ENCODE results near the gene HGD.

DNA sequence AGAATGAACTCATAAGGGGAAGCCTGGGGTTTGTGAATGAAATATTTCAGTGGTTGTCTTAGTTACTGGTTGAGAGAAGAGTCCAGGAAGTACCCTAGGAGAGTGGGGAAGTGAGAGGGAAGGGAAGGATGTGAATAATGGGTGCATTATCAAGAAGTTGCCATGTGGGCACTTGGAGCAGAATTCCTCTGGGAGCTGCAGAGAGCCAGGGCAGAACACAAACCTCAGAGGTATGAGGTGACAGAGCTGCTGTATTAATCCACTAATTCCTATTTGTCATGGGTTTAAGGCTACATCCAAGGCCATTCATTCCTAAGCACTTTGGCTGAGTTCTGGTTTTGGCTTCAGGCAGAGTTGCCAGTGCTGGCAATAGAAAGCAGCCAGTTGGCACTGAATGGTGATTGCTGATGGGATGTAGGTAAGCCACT lies 56.9 kb downstream of the HGD start:
- TF ChIP-seq EP300 (IDR thresholded peaks at IDR 0.05; ENCODE audit: low read depth in 2 of 2, low read length in 2 of 2) (no peak), EP300 (CRISPR knock-in tag; IDR thresholded peaks at IDR 0.05; ENCODE audit: borderline replicate concordance) (no peak), ZFP41 (CRISPR knock-in tag; IDR thresholded peaks at IDR 0.05; ENCODE audit: borderline replicate concordance) (no peak), SIN3B (IDR thresholded peaks at IDR 0.05; ENCODE audit: low read length) (no peak), STAG1 (CRISPR knock-in tag; IDR thresholded peaks at IDR 0.05) (no peak), ZNF20 (CRISPR knock-in tag; IDR thresholded peaks at IDR 0.05) (no peak), MYC (CRISPR knock-in tag; IDR thresholded peaks at IDR 0.05; ENCODE audit: borderline replicate concordance) (no peak), ZNF143 (CRISPR knock-in tag; IDR thresholded peaks at IDR 0.05) (no peak), PHF8 (CRISPR knock-in tag; IDR thresholded peaks at IDR 0.05) (no peak), ZBTB37 (CRISPR knock-in tag; IDR thresholded peaks at IDR 0.05) (no peak), ZBTB33 (CRISPR knock-in tag; IDR thresholded peaks at IDR 0.05) (no peak), ATM (IDR thresholded peaks at IDR 0.05; ENCODE audit: borderline replicate concordance) (no peak)
- TF ChIP-seq, protein P1, sequence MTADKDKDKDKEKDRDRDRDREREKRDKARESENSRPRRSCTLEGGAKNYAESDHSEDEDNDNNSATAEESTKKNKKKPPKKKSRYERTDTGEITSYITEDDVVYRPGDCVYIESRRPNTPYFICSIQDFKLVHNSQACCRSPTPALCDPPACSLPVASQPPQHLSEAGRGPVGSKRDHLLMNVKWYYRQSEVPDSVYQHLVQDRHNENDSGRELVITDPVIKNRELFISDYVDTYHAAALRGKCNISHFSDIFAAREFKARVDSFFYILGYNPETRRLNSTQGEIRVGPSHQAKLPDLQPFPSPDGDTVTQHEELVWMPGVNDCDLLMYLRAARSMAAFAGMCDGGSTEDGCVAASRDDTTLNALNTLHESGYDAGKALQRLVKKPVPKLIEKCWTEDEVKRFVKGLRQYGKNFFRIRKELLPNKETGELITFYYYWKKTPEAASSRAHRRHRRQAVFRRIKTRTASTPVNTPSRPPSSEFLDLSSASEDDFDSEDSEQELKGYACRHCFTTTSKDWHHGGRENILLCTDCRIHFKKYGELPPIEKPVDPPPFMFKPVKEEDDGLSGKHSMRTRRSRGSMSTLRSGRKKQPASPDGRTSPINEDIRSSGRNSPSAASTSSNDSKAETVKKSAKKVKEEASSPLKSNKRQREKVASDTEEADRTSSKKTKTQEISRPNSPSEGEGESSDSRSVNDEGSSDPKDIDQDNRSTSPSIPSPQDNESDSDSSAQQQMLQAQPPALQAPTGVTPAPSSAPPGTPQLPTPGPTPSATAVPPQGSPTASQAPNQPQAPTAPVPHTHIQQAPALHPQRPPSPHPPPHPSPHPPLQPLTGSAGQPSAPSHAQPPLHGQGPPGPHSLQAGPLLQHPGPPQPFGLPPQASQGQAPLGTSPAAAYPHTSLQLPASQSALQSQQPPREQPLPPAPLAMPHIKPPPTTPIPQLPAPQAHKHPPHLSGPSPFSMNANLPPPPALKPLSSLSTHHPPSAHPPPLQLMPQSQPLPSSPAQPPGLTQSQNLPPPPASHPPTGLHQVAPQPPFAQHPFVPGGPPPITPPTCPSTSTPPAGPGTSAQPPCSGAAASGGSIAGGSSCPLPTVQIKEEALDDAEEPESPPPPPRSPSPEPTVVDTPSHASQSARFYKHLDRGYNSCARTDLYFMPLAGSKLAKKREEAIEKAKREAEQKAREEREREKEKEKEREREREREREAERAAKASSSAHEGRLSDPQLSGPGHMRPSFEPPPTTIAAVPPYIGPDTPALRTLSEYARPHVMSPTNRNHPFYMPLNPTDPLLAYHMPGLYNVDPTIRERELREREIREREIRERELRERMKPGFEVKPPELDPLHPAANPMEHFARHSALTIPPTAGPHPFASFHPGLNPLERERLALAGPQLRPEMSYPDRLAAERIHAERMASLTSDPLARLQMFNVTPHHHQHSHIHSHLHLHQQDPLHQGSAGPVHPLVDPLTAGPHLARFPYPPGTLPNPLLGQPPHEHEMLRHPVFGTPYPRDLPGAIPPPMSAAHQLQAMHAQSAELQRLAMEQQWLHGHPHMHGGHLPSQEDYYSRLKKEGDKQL (CRISPR knock-in tag; IDR thresholded peaks at IDR 0.05; ENCODE audit: low read depth) = no peak
- TF ChIP-seq, protein P2, sequence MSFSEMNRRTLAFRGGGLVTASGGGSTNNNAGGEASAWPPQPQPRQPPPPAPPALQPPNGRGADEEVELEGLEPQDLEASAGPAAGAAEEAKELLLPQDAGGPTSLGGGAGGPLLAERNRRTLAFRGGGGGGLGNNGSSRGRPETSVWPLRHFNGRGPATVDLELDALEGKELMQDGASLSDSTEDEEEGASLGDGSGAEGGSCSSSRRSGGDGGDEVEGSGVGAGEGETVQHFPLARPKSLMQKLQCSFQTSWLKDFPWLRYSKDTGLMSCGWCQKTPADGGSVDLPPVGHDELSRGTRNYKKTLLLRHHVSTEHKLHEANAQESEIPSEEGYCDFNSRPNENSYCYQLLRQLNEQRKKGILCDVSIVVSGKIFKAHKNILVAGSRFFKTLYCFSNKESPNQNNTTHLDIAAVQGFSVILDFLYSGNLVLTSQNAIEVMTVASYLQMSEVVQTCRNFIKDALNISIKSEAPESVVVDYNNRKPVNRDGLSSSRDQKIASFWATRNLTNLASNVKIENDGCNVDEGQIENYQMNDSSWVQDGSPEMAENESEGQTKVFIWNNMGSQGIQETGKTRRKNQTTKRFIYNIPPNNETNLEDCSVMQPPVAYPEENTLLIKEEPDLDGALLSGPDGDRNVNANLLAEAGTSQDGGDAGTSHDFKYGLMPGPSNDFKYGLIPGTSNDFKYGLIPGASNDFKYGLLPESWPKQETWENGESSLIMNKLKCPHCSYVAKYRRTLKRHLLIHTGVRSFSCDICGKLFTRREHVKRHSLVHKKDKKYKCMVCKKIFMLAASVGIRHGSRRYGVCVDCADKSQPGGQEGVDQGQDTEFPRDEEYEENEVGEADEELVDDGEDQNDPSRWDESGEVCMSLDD (CRISPR knock-in tag; IDR thresholded peaks at IDR 0.05; ENCODE audit: borderline replicate concordance) = no peak

Measured in HepG2 (cell line).